Aorta (tissue), 5 donors: ENCODE measurements around the gene LAMA4. TPM values are rescaled to one million over a fixed set of nuclear protein-coding genes. Genes with fewer than 3 reads are reported as not detected.

Experiments
- ATAC-seq: fragments of 200-7000 bp; cut with Tn5 transposase; one replicate; pipeline ENCODE4 v1.9.1; 2022; ENCODE audit warnings: moderate library complexity; ENCODE audit not compliant: low FRiP score
- DNase-seq, 2 donors: peaks; one replicate each; pipeline ENCODE4 v3.0.0-alpha.2; 2020
- H3K27ac ChIP-seq, 2 donors: one replicate each; pipeline ENCODE4 v1.5.1; 2013; ENCODE audit warnings: low read length in 2 of 2, mild to moderate bottlenecking in 2 of 2, moderate library complexity in 2 of 2, control low read depth in 1 of 2, inconsistent platforms in 1 of 2, low read depth in 1 of 2
- H3K27me3 ChIP-seq, 2 donors: one replicate each; pipeline ENCODE4 v1.6.1; 2013; ENCODE audit warnings: control low read depth in 1 of 2, low read length in 1 of 2, mild to moderate bottlenecking in 1 of 2, moderate library complexity in 1 of 2; ENCODE audit not compliant: insufficient read depth in 2 of 2, control insufficient read depth in 1 of 2
- H3K36me3 ChIP-seq, 2 donors: one replicate each; pipeline ENCODE4 v1.6.1; 2013; ENCODE audit warnings: control low read depth in 1 of 2, low read length in 1 of 2, mild to moderate bottlenecking in 1 of 2; ENCODE audit not compliant: insufficient read depth in 2 of 2, control insufficient read depth in 1 of 2
- H3K4me1 ChIP-seq, 2 donors: one replicate each; pipeline ENCODE4 v1.6.1; 2013; ENCODE audit warnings: low read length in 2 of 2, control low read depth in 1 of 2, mild to moderate bottlenecking in 1 of 2, moderate library complexity in 1 of 2; ENCODE audit not compliant: insufficient read depth in 2 of 2, control insufficient read depth in 1 of 2
- H3K4me3 ChIP-seq, 2 donors: one replicate each; pipeline ENCODE4 v1.5.1; 2013; ENCODE audit warnings: low read length in 2 of 2, control low read depth in 1 of 2, mild to moderate bottlenecking in 1 of 2
- H3K9me3 ChIP-seq: one replicate; pipeline ENCODE4 v1.6.1; 2013; ENCODE audit warnings: mild to moderate bottlenecking, low read length; ENCODE audit not compliant: control insufficient read depth
- WGBS, 2 donors: extraction: QIAGEN DNeasy Blood & Tissue Kit; methylation state at CpG; one replicate each; pipeline ENCODE4 v1.1.7; 2013; 5-methylcytosine and 5-hydroxymethylcytosine counted together
- intact Hi-C, 2 donors: fragments of 100-400 bp; cut with DNase I; formaldehyde crosslinking; loops; one replicate each; pipeline versions ENCODE4 v1.14.2 to v1.15.0; 2022
- polyA plus RNA-seq, 2 donors: library from polyadenylated mRNA; stranded (reverse); fragments of 200-250 nt; gene quantifications; one replicate each; pipeline ENCODE4 v1.2.3, GENCODE V29; 2013
- total RNA-seq, 2 donors: library from RNA; stranded (reverse); fragmentation: NEBNext Ultra II Directional; extraction: Animal tissue kit (Norgen Biotek cat#: 25700); gene quantifications; one replicate each; pipeline ENCODE4 v1.2.1, GENCODE V29; 2021
- donor health status: healthy with polysubstance abuse.
- donor health status: Bipolar disorder and iron deficiency.
- donor health status: DM: no; HTN: no; CAD: no.
- donor health status: DM: no; HTN: no; CAD: no.
- donor health status: DM: yes; HTN: yes; CAD: no.

LAMA4 gene
- total and polyA plus RNA-seq, 4 donors, result 7.8 to 150 (median 67.5) TPM

GRCh38 chr6:112139052-112139451, 115.3 kb downstream of the LAMA4 start:
- intact Hi-C loops, result no loop called here
- Histone ChIP-seq H3K27ac (no peak overlapping the region), H3K4me3 (no peak overlapping the region), H3K36me3 (peaks cover 0 to 5% of the 10 kb centered on the region in 2 donors), H3K4me1 (no peaks in the 10 kb centered on the region), H3K27me3 (no peaks in the 10 kb centered on the region), H3K9me3 (no peaks in the 10 kb centered on the region)
- ATAC-seq (no peak), DNase-seq (no peak)
- WGBS, 2 donors, result 60% methylated on average over 8 of the region's 8 CpGs

- no peaks in the 10 kb centered on the region for H3K27me3 ChIP-seq
- ATAC-seq, result no peak
- no peaks in the 10 kb centered on the region for H3K4me1 ChIP-seq
- H3K4me3 ChIP-seq, result no peak overlapping the region
- no peaks in the 10 kb centered on the region for H3K9me3 ChIP-seq
- H3K36me3 ChIP-seq, result peaks cover 0 to 4% of the 10 kb centered on the region in 2 donors
- no peak for DNase-seq
- intact Hi-C loops, result no loop called here
- WGBS, 2 donors, result 87 to 94% methylated on average over 3 of the region's 3 CpGs
- H3K27ac ChIP-seq, result no peak overlapping the region
These were observed 123.5 kb downstream of the LAMA4 start for GRCh38 chr6:112130878-112131277.

GRCh38 chr6:112128208-112128607, 126.2 kb downstream of the LAMA4 start:
- no peak for DNase-seq
- H3K9me3 ChIP-seq, result no peaks in the 10 kb centered on the region
- no peak overlapping the region for H3K27ac ChIP-seq
- intact Hi-C loops, result no loop called here
- no peaks in the 10 kb centered on the region for H3K4me1 ChIP-seq
- no peaks in the 10 kb centered on the region for H3K27me3 ChIP-seq
- peaks cover 0 to 2% of the 10 kb centered on the region in 2 donors for H3K36me3 ChIP-seq
- WGBS, 2 donors, result 90 to 95% methylated on average over 5 of the region's 5 CpGs
- no peak for ATAC-seq
- H3K4me3 ChIP-seq, result no peak overlapping the region

GRCh38 chr6:112123982-112124381, 130.4 kb downstream of the LAMA4 start:
- no peak overlapping the region for H3K27ac ChIP-seq
- intact Hi-C loops, result no loop called here
- H3K9me3 ChIP-seq, result no peaks in the 10 kb centered on the region
- DNase-seq (no peak), ATAC-seq (no peak)
- 96 to 97% methylated on average over 1 of the region's 1 CpG for WGBS, 2 donors
- no peaks in the 10 kb centered on the region for H3K4me1 ChIP-seq
- no peak overlapping the region for H3K4me3 ChIP-seq
- no peaks in the 10 kb centered on the region for H3K27me3 ChIP-seq
- H3K36me3 ChIP-seq, result peaks cover 0 to 2% of the 10 kb centered on the region in 2 donors

GRCh38 chr6:112122756-112123155, 131.6 kb downstream of the LAMA4 start:
- Histone ChIP-seq H3K36me3 (peaks cover 0 to 2% of the 10 kb centered on the region in 2 donors), H3K9me3 (no peaks in the 10 kb centered on the region), H3K27me3 (no peaks in the 10 kb centered on the region), H3K4me3 (no peak overlapping the region), H3K4me1 (no peaks in the 10 kb centered on the region), H3K27ac (no peak overlapping the region)
- WGBS, 2 donors, result 91 to 93% methylated on average over 2 of the region's 2 CpGs
- ATAC-seq (no peak), DNase-seq (no peak)
- intact Hi-C loops, result no loop called here

GRCh38 chr6:112118034-112118433, 136.3 kb downstream of the LAMA4 start:
- DNase-seq (no peak), ATAC-seq (no peak)
- no peaks in the 10 kb centered on the region for H3K27me3 ChIP-seq
- intact Hi-C loops, result no loop called here
- H3K4me3 ChIP-seq, result no peak overlapping the region
- H3K4me1 ChIP-seq, result no peaks in the 10 kb centered on the region
- H3K9me3 ChIP-seq, result no peaks in the 10 kb centered on the region
- no peak overlapping the region for H3K27ac ChIP-seq
- peaks cover 3 to 6% of the 10 kb centered on the region in 2 donors for H3K36me3 ChIP-seq

GRCh38 chr6:112117554-112117953, 136.8 kb downstream of the LAMA4 start:
- no peaks in the 10 kb centered on the region for H3K9me3 ChIP-seq
- 86 to 93% methylated on average over 1 of the region's 1 CpG for WGBS, 2 donors
- H3K27ac ChIP-seq, result no peak overlapping the region
- no peaks in the 10 kb centered on the region for H3K27me3 ChIP-seq
- no peak for DNase-seq
- no peak overlapping the region for H3K4me3 ChIP-seq
- peaks cover 3 to 6% of the 10 kb centered on the region in 2 donors for H3K36me3 ChIP-seq
- ATAC-seq, result no peak
- no peaks in the 10 kb centered on the region for H3K4me1 ChIP-seq
- intact Hi-C loops, result no loop called here

- ATAC-seq (no peak), DNase-seq (no peak)
- no peaks in the 10 kb centered on the region for H3K4me1 ChIP-seq
- no peak overlapping the region for H3K27ac ChIP-seq
- 87 to 90% methylated on average over 1 of the region's 1 CpG for WGBS, 2 donors
- H3K36me3 ChIP-seq, result peaks cover 3 to 6% of the 10 kb centered on the region in 2 donors
- no peaks in the 10 kb centered on the region for H3K9me3 ChIP-seq
- no peak overlapping the region for H3K4me3 ChIP-seq
- H3K27me3 ChIP-seq, result no peaks in the 10 kb centered on the region
- intact Hi-C loops, result no loop called here
These were observed 138.1 kb downstream of the LAMA4 start for GRCh38 chr6:112116221-112116620.

- no peaks in the 10 kb centered on the region for H3K4me1 ChIP-seq
- no peak for DNase-seq
- H3K27me3 ChIP-seq, result no peaks in the 10 kb centered on the region
- 96 to 97% methylated on average over 3 of the region's 3 CpGs for WGBS, 2 donors
- peaks cover 3 to 6% of the 10 kb centered on the region in 2 donors for H3K36me3 ChIP-seq
- H3K9me3 ChIP-seq, result no peaks in the 10 kb centered on the region
- ATAC-seq, result no peak
- H3K27ac ChIP-seq, result no peak overlapping the region
- intact Hi-C loops, result no loop called here
- H3K4me3 ChIP-seq, result no peak overlapping the region
These were observed 139.7 kb downstream of the LAMA4 start for GRCh38 chr6:112114577-112115223.
